H1 (cell line): Measurements from ENCODE around the gene GON4L. TPM values are rescaled to one million over a fixed set of nuclear protein-coding genes. Genes with fewer than 3 reads are reported as not detected.

Source experiments
- E2F6 ChIP-seq: IDR thresholded peaks from 2 replicates; pipeline ENCODE4 v1.6.1; 2012; ENCODE audit warnings: inconsistent platforms
- polyA plus RNA-seq, 7 experiments: library from polyadenylated mRNA; depleted of rRNA in 3 of 7; stranded (reverse) in 5 of 7; unstranded in 2 of 7; fragments of >200 nt in 5 of 7; fragments of 200-250 nt in 2 of 7; gene quantifications; 1 replicate in 5 of 7; 2 replicates in 1 of 7; 4 replicates in 1 of 7; pipeline versions ENCODE4 v1.2.1 to v1.2.3, GENCODE V29; 2011 to 2013; ENCODE audit warnings: missing spikeins in 2 of 7, mixed read lengths in 2 of 7
- total RNA-seq: library from RNA; stranded (reverse); fragmentation: NEBNext Ultra II Directional; extraction: Animal tissue kit (Norgen Biotek cat#: 25700); gene quantifications from 2 replicates; pipeline ENCODE4 v1.2.1, GENCODE V29; 2021

The GON4L gene
- total and polyA plus RNA-seq, 2 of the 8 experiments (the other 6 are each of a cell fraction or from before 2014, with no cell fraction given), result 26.2 to 52.1 TPM

GRCh38 chr1:155777582-155777981 is 79.4 kb downstream of the GON4L start (continued):
- TF ChIP-seq E2F6, result no peak
